HG03439 (cell line): ENCODE data around the gene ZNF423.

ENCODE experiments used
- ATAC-seq: cut with Tn5 transposase; IDR thresholded peaks from one replicate; pipeline ENCODE4 v1.9.1; 2021; ENCODE audit warnings: mild to moderate bottlenecking, moderate library complexity; ENCODE audit not compliant: unreplicated experiment

ZNF423 gene

DNA sequence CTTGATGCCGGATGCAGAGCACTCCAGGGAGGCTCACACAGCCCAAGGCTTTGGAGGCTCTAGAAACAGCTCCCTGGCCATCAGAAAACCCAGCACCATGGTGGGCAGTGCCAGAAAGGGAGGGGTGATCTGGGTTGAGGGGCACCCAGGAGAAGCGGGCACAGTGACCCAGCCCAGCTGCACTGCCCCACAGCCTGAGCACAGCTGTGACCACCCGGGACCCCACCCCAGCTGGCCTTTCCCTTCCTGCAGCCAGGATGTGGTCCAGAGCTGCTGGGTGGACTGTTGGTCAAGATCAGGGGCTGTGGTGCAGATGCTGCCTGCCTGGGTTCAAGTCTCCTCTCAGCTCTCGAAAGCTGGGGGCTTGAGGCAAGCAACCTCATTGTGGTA is 223.1 kb downstream of the ZNF423 start:
- ATAC-seq, result no peak

DNA sequence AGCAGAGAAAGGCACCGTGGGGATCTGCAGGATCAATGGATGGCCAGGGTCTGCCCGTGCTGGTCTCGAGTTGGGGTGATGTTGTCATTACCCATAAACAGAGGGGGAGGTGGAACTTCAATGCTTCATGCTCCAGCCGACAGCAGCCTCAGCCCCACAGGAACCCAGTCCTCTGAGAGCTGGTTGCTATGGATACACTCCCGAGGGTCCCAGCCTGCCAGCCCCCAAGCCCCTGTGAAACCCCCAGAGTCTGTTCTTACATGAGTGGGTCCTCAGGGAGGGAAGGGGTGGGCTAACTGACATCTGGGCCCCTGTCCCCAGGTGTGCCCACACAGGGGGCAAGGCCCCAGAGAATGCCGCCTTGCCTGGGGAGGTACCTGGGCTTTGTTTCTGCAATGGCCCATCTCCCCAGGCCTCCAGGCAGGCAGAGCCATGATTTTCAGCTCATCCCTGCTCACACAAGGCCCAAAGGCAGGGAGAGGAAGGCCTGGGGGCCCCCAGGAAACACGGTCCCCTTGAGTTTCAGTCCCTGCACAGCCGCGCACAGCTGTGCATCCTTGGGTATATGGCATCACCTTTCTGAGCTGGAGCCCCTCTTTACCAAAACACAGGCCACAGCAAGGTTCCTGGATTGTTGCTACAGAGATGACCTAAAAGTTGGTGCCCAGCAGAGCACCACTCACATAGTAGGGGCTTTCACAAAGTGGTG is 223.7 kb downstream of the ZNF423 start:
- ATAC-seq, result no peak

- no peak for ATAC-seq
Observed at GRCh38 chr16:49631187-49632041, 224.5 kb downstream of the ZNF423 start.

DNA sequence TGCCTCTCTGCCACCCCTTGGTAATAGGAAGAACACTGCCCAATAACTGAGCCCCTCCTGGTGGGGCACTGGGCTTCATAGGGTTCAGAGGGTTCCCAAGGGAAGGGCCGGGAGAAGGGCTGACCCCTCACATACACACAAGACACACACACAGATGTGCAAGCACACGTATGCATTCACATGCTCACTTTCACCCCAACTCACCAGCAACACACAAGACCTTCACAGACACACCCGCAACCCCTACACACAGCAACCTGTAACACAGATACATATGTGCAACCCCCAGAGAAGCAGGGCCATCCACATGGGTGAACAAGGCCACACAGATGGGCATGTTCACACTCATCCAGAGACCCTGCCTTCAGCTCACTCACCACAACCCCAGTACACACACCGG is 225.1 kb downstream of the ZNF423 start:
- ATAC-seq, result no peak

GRCh38 chr16:49629851-49630250 is 226.1 kb downstream of the ZNF423 start:
- ATAC-seq, result no peak

DNA sequence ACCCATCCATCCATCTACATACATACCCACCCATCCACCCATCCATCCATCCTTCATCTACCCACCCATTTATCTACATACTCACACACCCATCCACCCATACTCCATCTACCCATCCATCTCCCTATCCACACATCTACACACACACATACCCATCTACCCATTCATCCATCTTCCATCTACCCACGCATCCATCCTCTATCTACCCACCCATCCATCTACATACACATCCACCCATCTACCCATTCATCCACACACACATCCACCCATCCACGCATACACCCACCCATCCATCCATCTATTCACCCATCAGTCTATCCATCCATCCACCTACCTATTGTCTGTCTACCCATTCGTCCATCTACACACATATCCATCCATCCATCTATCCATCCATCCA is 227.8 kb downstream of the ZNF423 start:
- ATAC-seq, result no peak

DNA sequence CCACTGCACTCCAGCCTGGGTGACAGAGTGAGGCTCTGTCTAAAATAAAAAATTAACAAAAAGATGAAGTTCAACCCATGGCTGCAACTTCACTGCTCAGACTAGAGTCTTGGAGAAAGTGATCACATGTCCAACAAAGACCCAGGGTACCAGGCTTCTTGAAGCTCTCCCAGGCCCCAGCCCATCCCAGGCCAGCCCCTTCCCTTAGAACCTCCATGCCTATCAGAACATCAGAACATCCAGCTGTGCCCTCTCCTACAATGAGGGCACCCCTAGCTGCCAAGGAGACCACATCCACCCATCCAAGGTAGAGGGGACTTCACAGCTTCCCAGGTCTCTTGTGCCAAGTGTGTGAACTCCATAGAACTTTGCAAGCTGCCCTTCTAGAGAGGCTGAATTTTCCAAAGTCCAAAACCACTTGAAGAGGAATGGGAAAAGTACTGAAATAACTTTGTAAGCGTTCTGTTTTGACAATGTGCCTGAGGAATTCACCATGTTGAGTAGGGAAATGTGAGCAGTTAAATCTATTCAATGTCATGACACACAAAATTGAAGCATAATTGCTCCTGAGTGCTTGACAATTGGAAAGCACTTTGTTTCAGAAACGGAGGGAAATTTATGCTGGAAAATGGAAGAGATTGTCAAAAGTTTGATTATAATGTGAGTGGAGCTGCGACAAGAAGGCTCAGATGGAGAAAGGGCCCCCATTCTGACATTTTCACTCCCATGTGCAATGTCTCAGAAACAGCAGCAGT is 230.4 kb downstream of the ZNF423 start:
- no peak for ATAC-seq

GRCh38 chr16:49623501-49624266 is 232.2 kb downstream of the ZNF423 start:
- no peak for ATAC-seq

DNA sequence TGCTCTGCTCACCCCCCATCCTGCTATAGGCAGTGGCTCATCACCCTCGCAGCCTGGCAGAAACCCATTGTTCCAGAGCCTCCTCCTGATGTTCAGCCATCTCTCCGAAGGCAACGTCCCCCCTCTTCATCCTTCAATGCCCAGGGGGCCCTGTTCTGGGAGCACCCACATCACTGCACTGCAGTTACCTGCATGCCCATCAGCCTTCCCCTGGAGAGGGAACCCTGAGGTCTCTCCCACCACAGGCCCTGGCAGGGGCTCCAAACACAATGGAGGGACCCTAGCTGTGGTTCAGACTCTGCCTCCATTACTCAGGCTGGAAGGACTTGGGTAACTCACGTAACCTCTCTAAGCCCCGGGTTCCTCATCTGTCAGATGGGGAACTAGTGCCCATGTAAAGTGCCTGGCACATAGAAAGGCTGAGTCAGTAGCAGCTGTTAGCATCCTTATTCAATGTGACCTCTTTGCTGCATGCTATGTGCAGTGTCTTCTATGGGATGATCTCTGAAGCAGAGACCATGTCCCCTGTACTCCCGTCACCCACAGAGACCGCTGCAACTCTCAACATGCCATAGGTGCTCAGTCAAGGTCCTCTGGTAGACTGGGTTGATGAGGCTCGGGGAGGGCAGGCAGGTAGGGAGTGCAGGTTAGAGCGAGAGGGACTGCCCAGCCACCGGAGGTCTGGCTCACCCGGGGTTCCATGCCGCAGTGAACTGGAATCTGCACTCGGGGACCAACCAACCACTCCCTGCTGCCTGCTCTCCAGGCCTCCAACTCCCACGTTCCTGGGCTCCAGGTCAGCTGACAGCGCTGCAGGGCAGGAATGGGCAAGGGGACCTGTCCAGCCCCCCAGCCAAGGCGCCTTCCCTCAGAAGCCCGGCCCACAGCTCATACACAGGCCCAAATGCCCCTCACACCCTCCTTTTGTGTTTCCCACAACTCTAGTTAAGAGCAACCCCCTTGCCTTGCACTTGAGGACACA is 233.2 kb downstream of the ZNF423 start:
- ATAC-seq, result no peak

- no peak for ATAC-seq
Observed at GRCh38 chr16:49622084-49622390, 233.9 kb downstream of the ZNF423 start.

DNA sequence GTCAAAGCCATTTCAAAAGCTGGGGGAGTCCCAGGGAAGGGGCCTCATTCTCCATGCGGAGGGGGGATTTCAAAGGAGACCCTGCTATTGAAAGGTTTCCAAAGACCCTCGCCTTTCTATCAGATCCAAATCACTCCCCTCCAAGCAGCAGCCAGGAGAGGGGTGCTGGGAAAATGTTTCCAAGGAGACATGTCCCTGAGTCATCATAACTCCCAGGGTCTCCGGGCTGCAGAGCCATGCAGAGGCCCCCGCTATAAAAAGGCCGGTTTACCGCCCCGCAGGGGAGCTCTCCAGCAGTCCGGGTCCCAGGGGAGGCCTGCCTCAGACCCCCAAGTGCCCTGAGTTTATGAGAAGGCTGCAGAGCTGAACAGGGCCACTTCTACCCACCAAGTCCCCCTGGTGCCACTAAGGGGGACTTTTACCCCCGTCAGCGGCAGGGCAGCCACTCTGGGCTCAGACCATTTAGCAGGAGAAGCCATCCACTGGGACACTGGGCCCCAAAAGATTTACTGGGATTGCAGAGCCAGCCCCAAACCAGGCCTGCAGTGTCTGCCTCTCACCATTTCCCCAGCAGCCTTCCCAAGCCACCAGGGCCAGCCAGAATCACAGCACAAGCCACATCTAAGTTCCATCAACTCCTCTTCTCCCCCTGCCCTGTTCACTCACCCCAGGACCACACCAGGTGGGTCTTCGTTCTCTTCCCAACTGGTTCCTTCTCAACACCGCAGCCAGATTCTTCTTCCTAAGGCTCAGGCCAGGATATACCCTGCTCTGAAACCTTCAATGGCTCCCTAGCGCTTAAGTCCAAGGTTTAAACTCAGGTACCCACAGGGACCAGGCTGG is 234.4 kb downstream of the ZNF423 start:
- ATAC-seq, result no peak

DNA sequence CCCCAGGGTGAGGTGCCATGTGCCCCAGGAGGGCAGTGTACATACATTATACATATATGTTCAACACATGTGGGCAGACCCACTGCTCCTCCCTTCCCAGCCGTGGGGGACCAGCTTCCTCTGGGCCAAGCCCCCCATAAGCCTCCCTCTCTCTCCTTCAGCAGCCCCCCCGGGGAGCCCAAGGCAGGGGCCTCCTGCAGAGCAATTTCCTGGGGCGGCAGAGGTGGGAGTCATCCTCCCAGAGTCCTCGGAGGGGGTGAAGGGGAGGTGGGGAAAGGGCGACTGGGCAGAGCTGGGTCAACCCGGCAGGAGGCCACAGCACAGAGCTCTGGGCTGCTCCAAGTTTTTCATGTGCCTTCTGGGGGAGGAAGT is 235.1 kb downstream of the ZNF423 start:
- ATAC-seq, result no peak

DNA sequence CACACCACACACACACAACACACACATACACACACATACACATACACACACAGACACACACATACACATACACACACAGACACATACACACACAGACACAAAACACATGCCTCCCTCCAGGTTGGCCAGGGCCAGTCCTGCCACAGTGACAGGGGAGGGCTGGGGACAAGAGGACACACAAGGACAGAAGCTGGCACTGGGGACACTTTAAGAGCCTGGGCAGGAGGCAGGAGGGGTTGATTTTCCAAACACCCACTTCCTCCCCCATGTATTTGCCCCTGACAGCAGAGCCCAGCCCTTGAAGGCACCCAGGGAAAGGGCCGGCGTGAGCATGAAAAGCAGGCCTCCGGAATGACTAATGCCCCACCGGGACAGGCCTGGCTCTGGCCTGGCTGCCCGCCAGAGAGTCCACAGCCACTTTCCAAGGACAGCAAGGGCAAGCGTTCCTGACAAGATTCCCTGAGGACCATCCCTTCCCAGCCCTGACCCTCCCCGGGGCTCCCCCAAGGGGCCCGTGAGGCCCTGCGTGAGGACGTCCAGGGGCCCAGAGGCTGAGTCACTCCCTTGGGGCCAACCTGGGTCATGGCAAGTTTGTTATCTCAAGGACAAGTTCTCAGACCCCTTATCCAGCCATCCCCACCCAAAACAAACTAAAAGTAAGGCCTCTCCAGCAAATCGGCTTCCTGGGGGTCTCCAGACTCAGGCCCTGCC is 235.6 kb downstream of the ZNF423 start:
- no peak for ATAC-seq

- ATAC-seq, result no peak
Observed at GRCh38 chr16:49619811-49620157, 236.1 kb downstream of the ZNF423 start.

GRCh38 chr16:49618955-49619354 is 237.0 kb downstream of the ZNF423 start:
- no peak for ATAC-seq

DNA sequence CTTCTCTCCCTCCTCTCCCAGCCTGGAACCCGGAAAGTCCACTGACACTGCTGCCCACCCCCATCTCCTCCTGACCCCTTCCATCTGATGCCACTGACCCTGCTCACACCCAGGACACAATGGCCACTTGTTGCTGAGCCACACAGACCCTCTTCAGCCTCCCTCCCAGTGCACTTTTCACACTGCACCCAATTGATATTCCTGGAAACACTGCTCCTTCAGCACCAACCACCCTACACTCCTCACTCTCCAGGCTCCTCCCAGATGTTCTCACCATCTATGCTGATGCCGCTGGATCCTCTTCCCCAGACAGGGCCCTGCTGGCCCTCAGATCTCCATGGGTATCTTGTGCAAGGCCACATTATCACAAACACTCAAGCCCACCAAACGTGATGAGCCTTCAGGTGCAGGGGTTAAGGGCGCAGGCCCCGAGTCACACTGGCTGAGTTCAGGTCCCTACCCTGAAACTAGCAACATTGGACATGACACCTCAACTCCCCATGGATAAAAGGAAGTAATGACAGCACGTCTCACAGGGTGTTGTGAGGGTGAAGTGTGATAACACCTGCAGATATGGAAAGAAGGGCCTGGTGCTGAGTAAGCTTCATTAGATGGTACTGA is 238.1 kb downstream of the ZNF423 start:
- no peak for ATAC-seq

DNA sequence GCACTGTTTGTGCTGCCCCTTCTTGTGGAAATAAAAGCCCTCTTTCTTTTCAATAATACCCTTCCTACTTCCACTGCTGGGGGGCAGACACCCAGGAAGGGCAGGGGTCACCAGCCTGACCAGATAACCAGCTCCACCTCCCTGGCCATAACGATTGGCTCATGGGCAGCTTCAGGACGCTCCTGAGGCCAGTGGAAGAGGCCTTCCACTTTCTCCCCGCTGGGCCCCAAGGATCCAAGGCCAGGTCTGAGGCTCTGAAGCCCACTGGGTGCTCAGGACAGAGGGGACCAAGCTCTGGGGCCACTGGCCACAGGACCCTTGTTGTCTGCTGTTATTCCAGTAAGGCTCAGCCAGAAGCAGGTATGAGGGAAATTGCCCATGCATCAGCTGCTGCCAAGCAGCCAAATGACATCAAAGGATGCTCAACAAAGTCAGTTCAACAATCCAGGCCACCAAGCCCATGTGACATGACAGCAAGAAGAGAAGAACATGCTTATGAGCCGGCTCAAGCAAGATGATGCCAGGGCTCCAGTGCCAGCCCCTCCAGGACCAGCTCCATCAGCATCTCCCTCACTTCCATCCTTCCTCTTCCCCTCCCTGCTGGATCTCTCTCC is 238.8 kb downstream of the ZNF423 start:
- ATAC-seq, result no peak

- ATAC-seq, result no peak
Observed at GRCh38 chr16:49615576-49615975, 240.3 kb downstream of the ZNF423 start.
